GM12865 (cell line): Measurements from ENCODE around the gene CTPS1.

ENCODE experiments used
- DNase-seq: peaks from one replicate; pipeline ENCODE4 v3.0.0; 2010; ENCODE audit warnings: low read depth
- H3K4me3 ChIP-seq: 2 replicates; pipeline ENCODE4 v1.5.1; 2011; ENCODE audit warnings: mild to moderate bottlenecking, low read depth, low read length, control low read depth
- CTCF ChIP-seq: IDR thresholded peaks from 2 replicates; pipeline ENCODE4 v1.5.1; 2011; ENCODE audit warnings: low read length, control low read depth, low read depth, inconsistent platforms; ENCODE audit not compliant: insufficient read depth; ENCODE audit errors: missing control alignments

CTPS1 gene

GRCh38 chr1:40965531-40965930, 14.0 kb upstream of the CTPS1 start:
- no peak for TF ChIP-seq CTCF
- no peak overlapping the region for H3K4me3 ChIP-seq
- no peak for DNase-seq

- H3K4me3 ChIP-seq = no peak overlapping the region
- DNase-seq = no peak
- TF ChIP-seq CTCF = no peak
Measured at GRCh38 chr1:40966417-40966816, 13.1 kb upstream of the CTPS1 start.

GRCh38 chr1:40969445-40969844, 10.1 kb upstream of the CTPS1 start:
- no peak for DNase-seq
- no peak overlapping the region for H3K4me3 ChIP-seq
- no peak for TF ChIP-seq CTCF

GRCh38 chr1:40971966-40972365, 7.5 kb upstream of the CTPS1 start:
- H3K4me3 ChIP-seq = no peak overlapping the region
- TF ChIP-seq CTCF = no peak
- no peak for DNase-seq

GRCh38 chr1:40973912-40974311, 5.6 kb upstream of the CTPS1 start:
- no peak overlapping the region for H3K4me3 ChIP-seq
- DNase-seq = no peak
- TF ChIP-seq CTCF = no peak

- H3K4me3 ChIP-seq = no peak overlapping the region
- DNase-seq = no peak
- no peak for TF ChIP-seq CTCF
Measured at GRCh38 chr1:40974945-40975344, 4.6 kb upstream of the CTPS1 start.

GRCh38 chr1:40976952-40977690, 2.4 kb upstream of the CTPS1 start:
- no peak for TF ChIP-seq CTCF
- DNase-seq = no peak
- H3K4me3 ChIP-seq = no peak overlapping the region
